Peyer's patch (tissue), 4 donors: ENCODE data around the gene VMP1. TPM values are rescaled to one million over a fixed set of nuclear protein-coding genes. Genes with fewer than 3 reads are reported as not detected.

Experiments
- DNase-seq, 3 donors: peaks; one replicate each; pipeline ENCODE4 v3.0.0-alpha.2; 2017 to 2019
- H3K27ac ChIP-seq, 4 donors: fragments of 200-600 bp; sonication (generic); one replicate each; pipeline ENCODE4 v1.5.1; 2016 to 2019
- H3K27me3 ChIP-seq, 2 donors: fragments of 200-600 bp; sonication (generic); one replicate each; pipeline ENCODE4 v1.5.1; 2019
- H3K36me3 ChIP-seq, 3 donors: fragments of 200-600 bp; sonication (generic); one replicate each; pipeline ENCODE4 v1.5.1; 2016 to 2019
- H3K4me1 ChIP-seq, 4 donors: fragments of 200-600 bp; sonication (generic); one replicate each; pipeline ENCODE4 v1.5.1; 2016 to 2019
- H3K4me3 ChIP-seq, 4 donors: fragments of 200-600 bp; sonication (generic); 1 replicate in 3 of 4; 2 replicates in 1 of 4; pipeline ENCODE4 v1.5.1; 2016 to 2019; ENCODE audit warnings: mild to moderate bottlenecking in 1 of 4
- H3K9me3 ChIP-seq, 4 donors: fragments of 200-600 bp; sonication (generic); one replicate each; pipeline ENCODE4 v1.5.1; 2016 to 2019; ENCODE audit warnings: mild to moderate bottlenecking in 1 of 4
- CTCF ChIP-seq, 6 experiments: fragments of 450-650 bp in 4 of 6; fragments of 200-600 bp in 2 of 6; sonication (generic) in 1 of 6; IDR thresholded peaks; one replicate each; pipeline ENCODE4 v1.5.1; 2017 to 2019; ENCODE audit warnings: antibody characterized with exemption in 6 of 6, mild to moderate bottlenecking in 3 of 6, moderate library complexity in 1 of 6
- POLR2A ChIP-seq, 2 donors: fragments of 450-650 bp; IDR thresholded peaks; one replicate each; pipeline ENCODE4 v1.5.1; 2017; ENCODE audit warnings: antibody characterized with exemption in 2 of 2, mild to moderate bottlenecking in 2 of 2, moderate library complexity in 2 of 2
- total RNA-seq, 4 donors: library from RNA; depleted of rRNA; stranded (reverse); fragments of >200 nt; gene quantifications; one replicate each; pipeline ENCODE4 v1.1.0, GENCODE V29; 2016

The VMP1 gene
- total RNA-seq, 4 donors from 2014 or later: 228 to 366 (median 332) TPM

- H3K27me3 ChIP-seq: no peaks in the 10 kb centered on the region
- no peak for TF ChIP-seq CTCF (IDR thresholded peaks at IDR 0.05)
- TF ChIP-seq POLR2A (IDR thresholded peaks at IDR 0.05): no peak
- no peaks in the 10 kb centered on the region for H3K9me3 ChIP-seq
- no peak for DNase-seq
- no peak overlapping the region for H3K4me3 ChIP-seq
- H3K36me3 ChIP-seq: peaks cover 0 to 67% (median 0%) of the 10 kb centered on the region in 3 donors
- no peak overlapping the region for H3K27ac ChIP-seq
- H3K4me1 ChIP-seq: peaks cover 0 to 49% (median 5%) of the 10 kb centered on the region in 4 donors
These were observed 36.1 kb upstream of the VMP1 start for GRCh38 chr17:59671386-59671785.

- Histone ChIP-seq H3K27me3 (no peaks in the 10 kb centered on the region), H3K27ac (no peak overlapping the region), H3K36me3 (peaks cover 0 to 84% (median 0%) of the 10 kb centered on the region in 3 donors), H3K4me1 (peaks cover 0 to 16% (median 0%) of the 10 kb centered on the region in 4 donors), H3K4me3 (no peak overlapping the region), H3K9me3 (no peaks in the 10 kb centered on the region)
- no peak for DNase-seq
- TF ChIP-seq POLR2A (IDR thresholded peaks at IDR 0.05) (no peak), CTCF (IDR thresholded peaks at IDR 0.05) (no peak)
These were observed 32.2 kb upstream of the VMP1 start for GRCh38 chr17:59675231-59675630.

GRCh38 chr17:59676716-59677115, 30.7 kb upstream of the VMP1 start:
- Histone ChIP-seq H3K27me3 (no peaks in the 10 kb centered on the region), H3K4me1 (peaks cover 0 to 2% (median 0%) of the 10 kb centered on the region in 4 donors), H3K4me3 (no peak overlapping the region), H3K27ac (no peak overlapping the region), H3K9me3 (no peaks in the 10 kb centered on the region), H3K36me3 (peaks cover 0 to 94% (median 0%) of the 10 kb centered on the region in 3 donors)
- no peak for TF ChIP-seq CTCF (IDR thresholded peaks at IDR 0.05)
- no peak for TF ChIP-seq POLR2A (IDR thresholded peaks at IDR 0.05)
- DNase-seq: no peak

GRCh38 chr17:59678918-59679317, 28.5 kb upstream of the VMP1 start:
- Histone ChIP-seq H3K27me3 (no peaks in the 10 kb centered on the region), H3K4me1 (peaks cover 0 to 7% (median 0%) of the 10 kb centered on the region in 4 donors), H3K36me3 (peaks cover 0 to 99% (median 6%) of the 10 kb centered on the region in 3 donors), H3K4me3 (no peak overlapping the region), H3K27ac (no peak overlapping the region), H3K9me3 (no peaks in the 10 kb centered on the region)
- TF ChIP-seq POLR2A (IDR thresholded peaks at IDR 0.05) (no peak), CTCF (IDR thresholded peaks at IDR 0.05) (no peak)
- DNase-seq: no peak

- peaks cover 0 to 99% (median 11%) of the 10 kb centered on the region in 3 donors for H3K36me3 ChIP-seq
These were observed 27.1 kb upstream of the VMP1 start for GRCh38 chr17:59680314-59680713.

More at GRCh38 chr17:59680314-59680713, 27.1 kb upstream of the VMP1 start:
- Histone ChIP-seq H3K27me3 (no peaks in the 10 kb centered on the region), H3K4me3 (no peak overlapping the region), H3K9me3 (no peaks in the 10 kb centered on the region), H3K4me1 (peaks cover 0 to 7% (median 0%) of the 10 kb centered on the region in 4 donors), H3K27ac (no peak overlapping the region)
- DNase-seq: no peak
- no peak for TF ChIP-seq POLR2A (IDR thresholded peaks at IDR 0.05)
- TF ChIP-seq CTCF (IDR thresholded peaks at IDR 0.05): no peak
